GM18508 (cell line): ENCODE data around the gene RAPGEF1.

Experiments
- ATAC-seq: cut with Tn5 transposase; IDR thresholded peaks from one replicate; pipeline ENCODE4 v1.9.1; 2021; ENCODE audit warnings: moderate number of reproducible peaks; ENCODE audit not compliant: insufficient read depth, unreplicated experiment

RAPGEF1 gene

GRCh38 chr9:131594906-131595665 lies 144.8 kb downstream of the RAPGEF1 start:
- no peak for ATAC-seq

GRCh38 chr9:131593936-131594665 lies 145.8 kb downstream of the RAPGEF1 start:
- no peak for ATAC-seq

- no peak for ATAC-seq
Observed at GRCh38 chr9:131593091-131593820, 146.6 kb downstream of the RAPGEF1 start.

GRCh38 chr9:131591845-131592208 lies 148.0 kb downstream of the RAPGEF1 start:
- ATAC-seq, result no peak

GRCh38 chr9:131590907-131591844 lies 148.7 kb downstream of the RAPGEF1 start:
- no peak for ATAC-seq

- ATAC-seq, result no peak
Observed at GRCh38 chr9:131590449-131590848, 149.4 kb downstream of the RAPGEF1 start.

- no peak for ATAC-seq
Observed at GRCh38 chr9:131589993-131590392, 149.9 kb downstream of the RAPGEF1 start.

- ATAC-seq, result no peak
Observed at GRCh38 chr9:131589124-131589711, 150.7 kb downstream of the RAPGEF1 start.

GRCh38 chr9:131588396-131588795 lies 151.5 kb downstream of the RAPGEF1 start:
- ATAC-seq, result no peak

GRCh38 chr9:131587906-131588305 lies 152.0 kb downstream of the RAPGEF1 start:
- no peak for ATAC-seq

GRCh38 chr9:131587331-131587730 lies 152.5 kb downstream of the RAPGEF1 start:
- ATAC-seq, result no peak

GRCh38 chr9:131585375-131585774 lies 154.5 kb downstream of the RAPGEF1 start:
- no peak for ATAC-seq

- ATAC-seq, result no peak
Observed at GRCh38 chr9:131584858-131585257, 155.0 kb downstream of the RAPGEF1 start.

- ATAC-seq, result no peak
Observed at GRCh38 chr9:131583836-131584555, 155.9 kb downstream of the RAPGEF1 start.

GRCh38 chr9:131583337-131583645 lies 156.6 kb downstream of the RAPGEF1 start:
- no peak for ATAC-seq

GRCh38 chr9:131582466-131583336 lies 157.2 kb downstream of the RAPGEF1 start:
- no peak for ATAC-seq

GRCh38 chr9:131582056-131582455 lies 157.8 kb downstream of the RAPGEF1 start:
- no peak for ATAC-seq

- ATAC-seq, result no peak
Observed at GRCh38 chr9:131580358-131580757, 159.5 kb downstream of the RAPGEF1 start.
